HEK293 (cell line): Measurements from ENCODE around the gene PRRT2.

Source experiments
- CTCF ChIA-PET: fragments of 350-600 bp; formaldehyde crosslinking; extraction: SDS; loops from one replicate; lab custom pipeline; 2021; ENCODE audit warnings: antibody characterized with exemption; lab: Yijun Ruan, JAX
- POLR2A ChIA-PET: fragments of 300-600 bp; formaldehyde crosslinking; extraction: SDS; loops from one replicate; lab custom pipeline; 2020; ENCODE audit warnings: antibody characterized with exemption, inconsistent platforms; lab: Yijun Ruan, JAX
- H3K27ac ChIP-seq: fragments of 200-500 bp; sonication (Bioruptor generic); 2 replicates; pipeline ENCODE4 v1.5.1; 2014; ENCODE audit warnings: low read depth, low read length, control low read depth, inconsistent platforms; ENCODE audit errors: extremely low read depth
- H3K36me3 ChIP-seq, 2 experiments: fragments of 200-500 bp in 1 of 2; sonication (Bioruptor generic) in 1 of 2; 1 replicate in 1 of 2; 2 replicates in 1 of 2; pipeline ENCODE4 v1.5.1; 2014 to 2017; ENCODE audit warnings: inconsistent platforms in 2 of 2, low read length in 2 of 2; ENCODE audit not compliant: control insufficient read depth in 2 of 2, insufficient read depth in 1 of 2
- H3K4me1 ChIP-seq: fragments of 200-500 bp; sonication (Bioruptor generic); 2 replicates; pipeline ENCODE4 v1.5.1; 2014; ENCODE audit warnings: mild to moderate bottlenecking, low read length, inconsistent platforms; ENCODE audit not compliant: control insufficient read depth, insufficient read depth
- H3K4me3 ChIP-seq: 2 replicates; pipeline ENCODE4 v1.5.1; 2011; ENCODE audit warnings: low read depth, mild to moderate bottlenecking, control low read depth, low read length, moderate library complexity
- H3K9me3 ChIP-seq: fragments of 200-500 bp; sonication (Bioruptor generic); 2 replicates; pipeline ENCODE4 v1.5.1; 2014; ENCODE audit warnings: low read depth, low read length, inconsistent platforms; ENCODE audit not compliant: control insufficient read depth, insufficient read depth
- KLF9 ChIP-seq: fragments of 450-650 bp; formaldehyde crosslinking; IDR thresholded peaks from 2 replicates; pipeline ENCODE4 v1.5.1; 2016; ENCODE audit warnings: missing biosample characterization, missing genetic modification characterization, low read depth
- ZBTB17 ChIP-seq: fragments of 450-650 bp; formaldehyde crosslinking; IDR thresholded peaks from 2 replicates; pipeline ENCODE4 v1.5.1; 2016; ENCODE audit warnings: missing biosample characterization, missing genetic modification characterization
- ZEB2 ChIP-seq: fragments of 450-650 bp; formaldehyde crosslinking; IDR thresholded peaks from 2 replicates; pipeline ENCODE4 v1.5.1; 2016; ENCODE audit warnings: missing biosample characterization, missing genetic modification characterization
- ZNF133 ChIP-seq: fragments of 450-650 bp; formaldehyde crosslinking; IDR thresholded peaks from 2 replicates; pipeline ENCODE4 v1.5.1; 2016; ENCODE audit warnings: missing biosample characterization, missing genetic modification characterization
- ZNF335 ChIP-seq: fragments of 450-650 bp; formaldehyde crosslinking; conservative IDR thresholded peaks from 2 replicates; pipeline ENCODE4 v1.5.1; 2016; ENCODE audit warnings: missing biosample characterization, missing genetic modification characterization
- ZNF366 ChIP-seq: fragments of 450-650 bp; formaldehyde crosslinking; conservative IDR thresholded peaks from 2 replicates; pipeline ENCODE4 v1.5.1; 2016; ENCODE audit warnings: missing biosample characterization, missing genetic modification characterization
- ZNF529 ChIP-seq: fragments of 450-650 bp; formaldehyde crosslinking; IDR thresholded peaks from 2 replicates; pipeline ENCODE4 v1.5.1; 2017; ENCODE audit warnings: missing genetic modification characterization, missing biosample characterization; ENCODE audit not compliant: insufficient replicate concordance
- ZNF571 ChIP-seq: fragments of 450-650 bp; formaldehyde crosslinking; IDR thresholded peaks from 2 replicates; pipeline ENCODE4 v1.5.0; 2017; ENCODE audit warnings: missing biosample characterization, missing genetic modification characterization
- ZNF600 ChIP-seq: fragments of 450-650 bp; formaldehyde crosslinking; IDR thresholded peaks from 2 replicates; pipeline ENCODE4 v1.5.1; 2016; ENCODE audit warnings: missing biosample characterization, missing genetic modification characterization
- ZNF610 ChIP-seq: fragments of 450-650 bp; formaldehyde crosslinking; IDR thresholded peaks from 2 replicates; pipeline ENCODE4 v1.5.1; 2016; ENCODE audit warnings: missing biosample characterization, missing genetic modification characterization, borderline replicate concordance
- ZNF664 ChIP-seq: fragments of 450-650 bp; formaldehyde crosslinking; IDR thresholded peaks from 2 replicates; pipeline ENCODE4 v1.5.1; 2016; ENCODE audit warnings: missing biosample characterization, missing genetic modification characterization
- ZNF677 ChIP-seq: fragments of 450-650 bp; IDR thresholded peaks from 2 replicates; pipeline ENCODE4 v1.5.0; 2018; ENCODE audit warnings: missing biosample characterization, mild to moderate bottlenecking, missing genetic modification characterization, moderate library complexity
- TF ChIP-seq, protein P1 (sequence below): fragments of 450-650 bp; formaldehyde crosslinking; conservative IDR thresholded peaks from 2 replicates; pipeline ENCODE4 v1.5.1; 2016; ENCODE audit warnings: low read depth, missing biosample characterization, missing genetic modification characterization
- TF ChIP-seq, protein P2 (sequence below): fragments of 450-650 bp; formaldehyde crosslinking; IDR thresholded peaks from 2 replicates; pipeline ENCODE4 v1.5.1; 2016; ENCODE audit warnings: missing biosample characterization, missing genetic modification characterization
- TF ChIP-seq, protein P3 (sequence below): fragments of 450-650 bp; formaldehyde crosslinking; IDR thresholded peaks from 2 replicates; pipeline ENCODE4 v1.5.1; 2017; ENCODE audit warnings: missing biosample characterization, missing genetic modification characterization
- TF ChIP-seq, protein P4 (sequence below): fragments of 450-650 bp; formaldehyde crosslinking; IDR thresholded peaks from 2 replicates; pipeline ENCODE4 v1.5.1; 2016; ENCODE audit warnings: missing biosample characterization, missing genetic modification characterization
- TF ChIP-seq, protein P5 (sequence below): fragments of 450-650 bp; formaldehyde crosslinking; IDR thresholded peaks from 2 replicates; pipeline ENCODE4 v1.5.1; 2016; ENCODE audit warnings: missing biosample characterization, missing genetic modification characterization, borderline replicate concordance
- TF ChIP-seq, protein P6 (sequence below): fragments of 450-650 bp; formaldehyde crosslinking; IDR thresholded peaks from 2 replicates; pipeline ENCODE4 v1.5.1; 2017; ENCODE audit warnings: missing biosample characterization, missing genetic modification characterization

PRRT2 gene

DNA sequence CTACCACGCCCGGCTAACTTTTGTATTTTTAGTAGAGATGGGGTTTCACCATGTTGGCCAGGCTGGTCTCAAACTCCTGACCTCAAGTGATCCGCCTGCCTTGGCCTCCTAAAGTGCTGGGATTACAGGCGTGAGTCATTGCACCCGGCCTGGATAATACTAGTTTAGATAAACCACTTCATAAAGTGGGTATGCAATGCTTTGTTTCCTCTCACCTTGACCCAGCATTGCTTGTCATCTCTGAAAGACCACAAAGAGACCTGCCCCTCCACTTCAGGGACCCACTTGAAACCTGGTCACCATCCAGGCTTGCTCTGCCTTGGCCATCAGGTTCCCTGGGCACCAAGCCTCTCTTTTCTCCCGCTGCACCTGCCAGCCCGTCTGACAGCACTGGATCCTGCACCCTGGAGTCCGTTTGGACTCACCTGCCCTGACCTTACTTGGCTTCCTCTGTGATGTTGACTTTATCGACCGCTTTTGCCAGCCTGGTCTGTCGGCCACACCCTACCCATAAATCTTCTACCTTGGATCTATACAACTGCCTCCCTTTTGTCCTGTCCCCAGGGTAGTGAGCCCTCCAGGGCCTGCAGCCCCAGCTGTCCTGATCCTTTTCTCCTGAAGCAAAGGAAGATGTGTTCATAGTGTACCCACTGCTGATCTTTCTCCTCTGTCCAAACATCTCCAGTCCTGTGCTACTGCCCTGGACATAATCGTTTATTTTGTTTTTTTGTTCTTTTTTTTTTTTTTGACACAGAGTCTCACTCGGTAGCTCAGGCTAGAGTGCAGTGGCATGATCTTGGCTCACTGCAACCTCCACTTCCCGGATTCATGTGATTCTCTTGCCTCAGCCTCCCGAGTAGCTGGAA lies 46.6 kb upstream of the PRRT2 start:
- ChIA-PET POLR2A (interaction anchor here (0.9 to 1.2 kb wide), 2 partner anchors 24 to 25 kb away, joined by 3 read pairs; partner anchors contain the start of gene KIF22), CTCF (interaction anchor here (1.0 kb wide), 1 partner anchor 11 kb away, joined by 3 read pairs; no protein-coding TSS in a partner anchor)
- H3K9me3 ChIP-seq, result no peaks in the 10 kb centered on the region
- H3K27ac ChIP-seq, result no peak overlapping the region
- H3K4me3 ChIP-seq, result no peak overlapping the region
- H3K36me3 ChIP-seq, result no peaks in the 10 kb centered on the region
- no peaks in the 10 kb centered on the region for H3K4me1 ChIP-seq
- no peak for TF ChIP-seq ZNF335
- TF ChIP-seq, protein P1, sequence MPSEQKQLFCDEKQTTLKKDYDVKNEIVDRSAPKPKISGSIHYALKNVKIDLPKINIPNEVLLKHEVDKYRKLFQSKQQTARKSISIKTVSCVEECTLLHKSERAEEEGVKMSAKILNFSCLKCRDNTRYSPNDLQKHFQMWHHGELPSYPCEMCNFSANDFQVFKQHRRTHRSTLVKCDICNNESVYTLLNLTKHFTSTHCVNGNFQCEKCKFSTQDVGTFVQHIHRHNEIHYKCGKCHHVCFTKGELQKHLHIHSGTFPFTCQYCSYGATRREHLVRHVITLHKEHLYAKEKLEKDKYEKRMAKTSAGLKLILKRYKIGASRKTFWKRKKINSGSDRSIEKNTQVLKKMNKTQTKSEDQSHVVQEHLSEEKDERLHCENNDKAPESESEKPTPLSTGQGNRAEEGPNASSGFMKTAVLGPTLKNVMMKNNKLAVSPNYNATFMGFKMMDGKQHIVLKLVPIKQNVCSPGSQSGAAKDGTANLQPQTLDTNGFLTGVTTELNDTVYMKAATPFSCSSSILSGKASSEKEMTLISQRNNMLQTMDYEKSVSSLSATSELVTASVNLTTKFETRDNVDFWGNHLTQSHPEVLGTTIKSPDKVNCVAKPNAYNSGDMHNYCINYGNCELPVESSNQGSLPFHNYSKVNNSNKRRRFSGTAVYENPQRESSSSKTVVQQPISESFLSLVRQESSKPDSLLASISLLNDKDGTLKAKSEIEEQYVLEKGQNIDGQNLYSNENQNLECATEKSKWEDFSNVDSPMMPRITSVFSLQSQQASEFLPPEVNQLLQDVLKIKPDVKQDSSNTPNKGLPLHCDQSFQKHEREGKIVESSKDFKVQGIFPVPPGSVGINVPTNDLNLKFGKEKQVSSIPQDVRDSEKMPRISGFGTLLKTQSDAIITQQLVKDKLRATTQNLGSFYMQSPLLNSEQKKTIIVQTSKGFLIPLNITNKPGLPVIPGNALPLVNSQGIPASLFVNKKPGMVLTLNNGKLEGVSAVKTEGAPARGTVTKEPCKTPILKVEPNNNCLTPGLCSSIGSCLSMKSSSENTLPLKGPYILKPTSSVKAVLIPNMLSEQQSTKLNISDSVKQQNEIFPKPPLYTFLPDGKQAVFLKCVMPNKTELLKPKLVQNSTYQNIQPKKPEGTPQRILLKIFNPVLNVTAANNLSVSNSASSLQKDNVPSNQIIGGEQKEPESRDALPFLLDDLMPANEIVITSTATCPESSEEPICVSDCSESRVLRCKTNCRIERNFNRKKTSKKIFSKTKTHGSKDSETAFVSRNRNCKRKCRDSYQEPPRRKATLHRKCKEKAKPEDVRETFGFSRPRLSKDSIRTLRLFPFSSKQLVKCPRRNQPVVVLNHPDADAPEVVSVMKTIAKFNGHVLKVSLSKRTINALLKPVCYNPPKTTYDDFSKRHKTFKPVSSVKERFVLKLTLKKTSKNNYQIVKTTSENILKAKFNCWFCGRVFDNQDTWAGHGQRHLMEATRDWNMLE (tag by site-specific recombination), result no peak
- TF ChIP-seq, protein P2, sequence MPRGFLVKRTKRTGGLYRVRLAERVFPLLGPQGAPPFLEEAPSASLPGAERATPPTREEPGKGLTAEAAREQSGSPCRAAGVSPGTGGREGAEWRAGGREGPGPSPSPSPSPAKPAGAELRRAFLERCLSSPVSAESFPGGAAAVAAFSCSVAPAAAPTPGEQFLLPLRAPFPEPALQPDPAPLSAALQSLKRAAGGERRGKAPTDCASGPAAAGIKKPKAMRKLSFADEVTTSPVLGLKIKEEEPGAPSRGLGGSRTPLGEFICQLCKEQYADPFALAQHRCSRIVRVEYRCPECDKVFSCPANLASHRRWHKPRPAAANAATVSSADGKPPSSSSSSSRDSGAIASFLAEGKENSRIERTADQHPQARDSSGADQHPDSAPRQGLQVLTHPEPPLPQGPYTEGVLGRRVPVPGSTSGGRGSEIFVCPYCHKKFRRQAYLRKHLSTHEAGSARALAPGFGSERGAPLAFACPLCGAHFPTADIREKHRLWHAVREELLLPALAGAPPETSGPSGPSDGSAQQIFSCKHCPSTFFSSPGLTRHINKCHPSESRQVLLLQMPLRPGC, result no peak
- 0 out of 2 replicates have a peak, but pooled peaks have one; percentile 47 for TF ChIP-seq KLF9 (tag by site-specific recombination)
- TF ChIP-seq ZNF610 (tag by site-specific recombination), result no peak
- TF ChIP-seq ZNF677 (tag by site-specific recombination), result no peak
- TF ChIP-seq ZNF600 (tag by site-specific recombination), result peak; percentile 85
- TF ChIP-seq, protein P3, sequence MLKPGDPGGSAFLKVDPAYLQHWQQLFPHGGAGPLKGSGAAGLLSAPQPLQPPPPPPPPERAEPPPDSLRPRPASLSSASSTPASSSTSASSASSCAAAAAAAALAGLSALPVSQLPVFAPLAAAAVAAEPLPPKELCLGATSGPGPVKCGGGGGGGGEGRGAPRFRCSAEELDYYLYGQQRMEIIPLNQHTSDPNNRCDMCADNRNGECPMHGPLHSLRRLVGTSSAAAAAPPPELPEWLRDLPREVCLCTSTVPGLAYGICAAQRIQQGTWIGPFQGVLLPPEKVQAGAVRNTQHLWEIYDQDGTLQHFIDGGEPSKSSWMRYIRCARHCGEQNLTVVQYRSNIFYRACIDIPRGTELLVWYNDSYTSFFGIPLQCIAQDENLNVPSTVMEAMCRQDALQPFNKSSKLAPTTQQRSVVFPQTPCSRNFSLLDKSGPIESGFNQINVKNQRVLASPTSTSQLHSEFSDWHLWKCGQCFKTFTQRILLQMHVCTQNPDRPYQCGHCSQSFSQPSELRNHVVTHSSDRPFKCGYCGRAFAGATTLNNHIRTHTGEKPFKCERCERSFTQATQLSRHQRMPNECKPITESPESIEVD (tag by site-specific recombination), result no peak
- TF ChIP-seq, protein P4, sequence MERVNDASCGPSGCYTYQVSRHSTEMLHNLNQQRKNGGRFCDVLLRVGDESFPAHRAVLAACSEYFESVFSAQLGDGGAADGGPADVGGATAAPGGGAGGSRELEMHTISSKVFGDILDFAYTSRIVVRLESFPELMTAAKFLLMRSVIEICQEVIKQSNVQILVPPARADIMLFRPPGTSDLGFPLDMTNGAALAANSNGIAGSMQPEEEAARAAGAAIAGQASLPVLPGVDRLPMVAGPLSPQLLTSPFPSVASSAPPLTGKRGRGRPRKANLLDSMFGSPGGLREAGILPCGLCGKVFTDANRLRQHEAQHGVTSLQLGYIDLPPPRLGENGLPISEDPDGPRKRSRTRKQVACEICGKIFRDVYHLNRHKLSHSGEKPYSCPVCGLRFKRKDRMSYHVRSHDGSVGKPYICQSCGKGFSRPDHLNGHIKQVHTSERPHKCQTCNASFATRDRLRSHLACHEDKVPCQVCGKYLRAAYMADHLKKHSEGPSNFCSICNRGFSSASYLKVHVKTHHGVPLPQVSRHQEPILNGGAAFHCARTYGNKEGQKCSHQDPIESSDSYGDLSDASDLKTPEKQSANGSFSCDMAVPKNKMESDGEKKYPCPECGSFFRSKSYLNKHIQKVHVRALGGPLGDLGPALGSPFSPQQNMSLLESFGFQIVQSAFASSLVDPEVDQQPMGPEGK (tag by site-specific recombination), result no peak
- no peak for TF ChIP-seq ZNF571 (tag by site-specific recombination)
- 0 out of 2 replicates have a peak, but pooled peaks have one; percentile 43 for TF ChIP-seq ZBTB17
- TF ChIP-seq, protein P5, sequence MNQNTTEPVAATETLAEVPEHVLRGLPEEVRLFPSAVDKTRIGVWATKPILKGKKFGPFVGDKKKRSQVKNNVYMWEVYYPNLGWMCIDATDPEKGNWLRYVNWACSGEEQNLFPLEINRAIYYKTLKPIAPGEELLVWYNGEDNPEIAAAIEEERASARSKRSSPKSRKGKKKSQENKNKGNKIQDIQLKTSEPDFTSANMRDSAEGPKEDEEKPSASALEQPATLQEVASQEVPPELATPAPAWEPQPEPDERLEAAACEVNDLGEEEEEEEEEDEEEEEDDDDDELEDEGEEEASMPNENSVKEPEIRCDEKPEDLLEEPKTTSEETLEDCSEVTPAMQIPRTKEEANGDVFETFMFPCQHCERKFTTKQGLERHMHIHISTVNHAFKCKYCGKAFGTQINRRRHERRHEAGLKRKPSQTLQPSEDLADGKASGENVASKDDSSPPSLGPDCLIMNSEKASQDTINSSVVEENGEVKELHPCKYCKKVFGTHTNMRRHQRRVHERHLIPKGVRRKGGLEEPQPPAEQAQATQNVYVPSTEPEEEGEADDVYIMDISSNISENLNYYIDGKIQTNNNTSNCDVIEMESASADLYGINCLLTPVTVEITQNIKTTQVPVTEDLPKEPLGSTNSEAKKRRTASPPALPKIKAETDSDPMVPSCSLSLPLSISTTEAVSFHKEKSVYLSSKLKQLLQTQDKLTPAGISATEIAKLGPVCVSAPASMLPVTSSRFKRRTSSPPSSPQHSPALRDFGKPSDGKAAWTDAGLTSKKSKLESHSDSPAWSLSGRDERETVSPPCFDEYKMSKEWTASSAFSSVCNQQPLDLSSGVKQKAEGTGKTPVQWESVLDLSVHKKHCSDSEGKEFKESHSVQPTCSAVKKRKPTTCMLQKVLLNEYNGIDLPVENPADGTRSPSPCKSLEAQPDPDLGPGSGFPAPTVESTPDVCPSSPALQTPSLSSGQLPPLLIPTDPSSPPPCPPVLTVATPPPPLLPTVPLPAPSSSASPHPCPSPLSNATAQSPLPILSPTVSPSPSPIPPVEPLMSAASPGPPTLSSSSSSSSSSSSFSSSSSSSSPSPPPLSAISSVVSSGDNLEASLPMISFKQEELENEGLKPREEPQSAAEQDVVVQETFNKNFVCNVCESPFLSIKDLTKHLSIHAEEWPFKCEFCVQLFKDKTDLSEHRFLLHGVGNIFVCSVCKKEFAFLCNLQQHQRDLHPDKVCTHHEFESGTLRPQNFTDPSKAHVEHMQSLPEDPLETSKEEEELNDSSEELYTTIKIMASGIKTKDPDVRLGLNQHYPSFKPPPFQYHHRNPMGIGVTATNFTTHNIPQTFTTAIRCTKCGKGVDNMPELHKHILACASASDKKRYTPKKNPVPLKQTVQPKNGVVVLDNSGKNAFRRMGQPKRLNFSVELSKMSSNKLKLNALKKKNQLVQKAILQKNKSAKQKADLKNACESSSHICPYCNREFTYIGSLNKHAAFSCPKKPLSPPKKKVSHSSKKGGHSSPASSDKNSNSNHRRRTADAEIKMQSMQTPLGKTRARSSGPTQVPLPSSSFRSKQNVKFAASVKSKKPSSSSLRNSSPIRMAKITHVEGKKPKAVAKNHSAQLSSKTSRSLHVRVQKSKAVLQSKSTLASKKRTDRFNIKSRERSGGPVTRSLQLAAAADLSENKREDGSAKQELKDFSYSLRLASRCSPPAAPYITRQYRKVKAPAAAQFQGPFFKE, result no peak
- no peak for TF ChIP-seq ZNF133 (tag by site-specific recombination)
- peak; percentile 99 for TF ChIP-seq ZNF664 (tag by site-specific recombination)
- TF ChIP-seq ZNF366 (tag by site-specific recombination), result peak; percentile 32; the same call in 1 of the 2 replicates
- no peak for TF ChIP-seq ZNF529 (tag by site-specific recombination)
- TF ChIP-seq ZEB2 (tag by site-specific recombination), result peak; percentile 18; the same call in 1 of the 2 replicates
- TF ChIP-seq, protein P6, sequence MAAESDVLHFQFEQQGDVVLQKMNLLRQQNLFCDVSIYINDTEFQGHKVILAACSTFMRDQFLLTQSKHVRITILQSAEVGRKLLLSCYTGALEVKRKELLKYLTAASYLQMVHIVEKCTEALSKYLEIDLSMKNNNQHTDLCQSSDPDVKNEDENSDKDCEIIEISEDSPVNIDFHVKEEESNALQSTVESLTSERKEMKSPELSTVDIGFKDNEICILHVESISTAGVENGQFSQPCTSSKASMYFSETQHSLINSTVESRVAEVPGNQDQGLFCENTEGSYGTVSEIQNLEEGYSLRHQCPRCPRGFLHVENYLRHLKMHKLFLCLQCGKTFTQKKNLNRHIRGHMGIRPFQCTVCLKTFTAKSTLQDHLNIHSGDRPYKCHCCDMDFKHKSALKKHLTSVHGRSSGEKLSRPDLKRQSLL (tag by site-specific recombination), result no peak
